ENCODE results near the gene ZKSCAN3.

- TF ChIP-seq CTCF (IDR thresholded peaks at IDR 0.05) (no peak), EZH2 (IDR thresholded peaks at IDR 0.05; ENCODE audit: borderline replicate concordance, insufficient read depth, low read depth, low read length, poor library complexity, severe bottlenecking) (no peak)
Observed at GRCh38 chr6:28357036-28357435, 7.3 kb downstream of the ZKSCAN3 start.

Measured in B cell (primary cell).